KG1 (cell line): ENCODE measurements around the gene SFI1.
"Not testable (repeated sequence)": the region's sequence is repeated elsewhere in the genome, so short reads cannot be mapped to it uniquely, and the experiment has no call there.

Experiments used
- DNase-seq: peaks from one replicate; lab custom pipeline; 2025; lab: John Stamatoyannopoulos, UW

The SFI1 gene

DNA sequence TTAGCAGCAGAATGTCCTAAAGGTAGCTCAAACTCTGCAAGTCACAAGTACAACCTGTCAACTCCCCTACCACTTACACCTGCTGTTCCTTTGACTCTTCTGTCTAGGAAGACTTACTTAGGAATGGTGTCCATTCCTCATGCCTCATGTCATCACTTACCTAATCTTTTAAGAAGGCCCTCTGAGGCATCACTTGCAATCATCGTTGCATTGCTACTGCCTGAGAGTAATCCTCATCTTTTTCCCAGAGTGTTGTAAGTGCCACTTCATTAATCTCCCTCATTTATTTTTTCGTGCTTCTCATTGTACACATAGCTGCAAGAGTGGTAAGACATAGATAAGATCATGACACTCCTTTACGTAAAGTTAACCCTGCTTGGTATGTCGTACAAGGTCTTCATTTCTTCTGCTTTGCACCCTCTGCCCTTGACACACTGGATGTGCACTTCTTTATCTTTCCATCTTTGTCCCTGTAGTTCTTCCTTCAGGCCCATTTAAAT lies 54.6 kb downstream of the SFI1 start:
- DNase-seq, result no peak

DNA sequence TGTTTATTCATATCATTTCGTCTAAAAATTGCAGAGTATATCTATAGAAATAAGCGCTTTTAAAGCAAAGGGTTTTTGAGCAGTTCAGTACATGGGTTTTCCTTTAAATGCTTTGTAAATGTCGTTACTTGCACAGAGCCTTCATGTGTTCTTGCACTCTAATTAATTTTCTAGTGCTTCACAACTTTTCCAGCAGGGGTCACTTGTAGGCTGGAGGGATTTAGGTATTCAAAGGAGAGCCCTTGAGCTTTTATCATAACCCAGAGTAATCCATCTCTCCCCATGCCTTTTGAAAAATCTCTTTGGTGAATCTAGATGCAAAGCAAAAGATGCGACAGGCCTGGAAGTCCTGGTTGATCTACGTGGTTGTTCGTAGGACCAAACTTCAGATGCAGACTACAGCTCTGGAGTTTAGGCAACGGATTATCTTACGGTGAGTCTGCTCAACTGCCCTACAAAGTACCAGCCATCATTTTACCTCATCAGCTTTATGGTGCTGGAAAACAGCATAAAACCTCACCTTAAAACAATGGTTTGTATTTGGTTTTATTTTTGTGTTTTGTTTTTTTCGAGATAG lies 60.4 kb downstream of the SFI1 start:
- no peak for DNase-seq

DNA sequence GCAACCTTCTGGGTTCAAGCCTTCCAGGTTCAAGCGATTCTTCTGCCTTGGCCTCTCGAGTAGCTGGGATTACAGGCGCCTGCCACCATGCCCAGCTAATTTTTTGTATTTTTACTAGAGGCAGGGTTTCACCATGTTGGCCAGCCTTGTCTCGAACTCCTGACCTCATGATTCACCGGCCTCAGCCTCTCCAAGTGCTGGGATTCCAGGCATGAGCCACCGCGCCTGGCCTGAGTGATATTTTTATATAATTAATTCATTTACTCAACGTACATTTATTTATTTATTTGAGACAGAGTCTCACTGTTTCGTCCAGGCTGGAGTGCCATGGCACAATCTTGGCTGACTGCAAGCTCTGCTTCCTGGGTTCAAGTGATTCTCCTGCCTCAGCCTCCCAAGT lies 62.2 kb downstream of the SFI1 start:
- DNase-seq, result not testable (repeated sequence)

DNA sequence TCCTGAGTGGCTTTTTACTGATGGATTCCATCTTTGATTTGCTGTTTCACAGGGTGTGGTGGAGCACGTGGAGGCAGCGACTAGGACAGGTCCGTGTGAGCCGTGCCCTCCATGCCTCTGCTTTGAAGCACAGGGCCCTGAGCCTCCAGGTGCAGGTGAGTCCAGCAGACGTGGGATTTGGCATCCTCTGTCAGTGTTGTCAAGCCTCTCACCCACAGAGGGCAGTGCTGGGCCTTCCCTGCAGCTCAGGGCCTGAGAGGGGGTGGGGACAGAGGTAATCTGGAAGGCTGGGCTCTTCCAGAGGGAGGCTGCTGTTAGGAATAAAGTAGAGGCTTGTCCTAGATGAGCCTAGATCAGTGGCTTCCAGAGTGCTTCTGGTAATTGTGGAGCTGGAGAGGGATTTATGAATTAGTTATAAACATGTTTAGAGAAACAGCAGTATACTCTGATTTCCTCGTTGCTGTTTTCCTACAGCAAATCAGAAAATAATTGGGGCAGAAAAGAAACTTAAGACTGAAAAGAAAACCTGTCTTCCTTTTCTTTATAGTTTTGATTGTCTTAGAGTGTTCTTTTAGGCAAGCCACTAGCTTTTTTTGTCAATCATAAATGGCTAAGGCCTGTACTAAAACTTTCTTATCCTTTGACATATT lies 65.0 kb downstream of the SFI1 start:
- DNase-seq, result no peak

DNA sequence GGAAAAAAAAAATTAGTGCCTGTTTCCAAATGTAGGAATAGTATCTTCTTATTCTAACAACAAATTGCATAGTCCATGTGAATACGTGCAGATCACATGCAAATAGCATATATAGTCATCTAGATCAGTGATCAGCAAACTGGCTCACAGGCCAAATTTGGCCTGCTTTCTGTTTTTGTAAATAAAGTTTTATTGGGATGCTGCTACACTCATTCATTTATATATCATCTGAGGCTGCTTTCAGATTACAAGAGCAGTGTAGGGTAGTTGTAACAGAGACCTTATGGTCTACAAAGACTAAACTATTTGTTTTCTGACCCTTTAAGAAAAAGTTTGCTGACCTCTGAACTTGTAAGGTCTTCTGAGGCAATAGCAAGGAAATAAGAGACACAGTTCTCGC lies 65.6 kb downstream of the SFI1 start:
- DNase-seq, result no peak

DNA sequence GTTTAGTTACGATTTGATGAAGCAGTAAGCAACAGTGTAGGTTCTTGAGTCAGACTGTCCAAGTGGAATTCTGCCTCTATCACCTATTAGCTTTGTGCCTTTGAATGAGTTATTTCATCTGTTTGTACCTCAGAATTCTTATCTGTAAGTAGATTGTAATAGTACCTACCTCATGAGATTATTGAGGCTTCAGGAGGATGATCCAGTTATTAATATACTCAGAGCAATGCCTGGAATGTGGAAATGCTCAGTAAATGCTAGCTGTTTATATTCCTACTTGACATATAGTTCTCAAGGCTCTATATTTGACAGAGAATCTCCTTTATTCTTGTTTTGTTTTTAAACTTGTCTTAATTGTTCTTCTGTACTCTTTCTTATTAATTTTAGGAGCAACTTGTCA lies 70.1 kb downstream of the SFI1 start:
- DNase-seq, result no peak

DNA sequence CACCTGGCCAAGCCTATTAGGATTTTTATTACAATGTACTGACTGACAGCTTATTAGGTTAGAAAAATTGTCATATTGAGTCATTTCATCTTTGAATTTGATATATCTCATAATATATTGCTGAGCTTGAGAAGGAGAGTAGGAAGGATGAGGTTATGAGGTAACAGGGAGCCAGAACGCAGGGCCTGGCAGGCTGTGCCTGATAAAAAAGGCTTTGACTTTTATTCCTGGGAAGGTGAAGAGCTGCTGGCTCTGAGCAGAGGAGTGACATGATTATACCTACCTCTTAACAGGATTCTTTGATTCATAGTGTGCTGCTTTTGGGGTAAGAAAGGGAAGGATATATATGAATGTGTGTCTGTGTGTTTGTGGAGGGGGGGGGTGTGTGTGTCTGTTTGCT lies 70.9 kb downstream of the SFI1 start:
- no peak for DNase-seq

DNA sequence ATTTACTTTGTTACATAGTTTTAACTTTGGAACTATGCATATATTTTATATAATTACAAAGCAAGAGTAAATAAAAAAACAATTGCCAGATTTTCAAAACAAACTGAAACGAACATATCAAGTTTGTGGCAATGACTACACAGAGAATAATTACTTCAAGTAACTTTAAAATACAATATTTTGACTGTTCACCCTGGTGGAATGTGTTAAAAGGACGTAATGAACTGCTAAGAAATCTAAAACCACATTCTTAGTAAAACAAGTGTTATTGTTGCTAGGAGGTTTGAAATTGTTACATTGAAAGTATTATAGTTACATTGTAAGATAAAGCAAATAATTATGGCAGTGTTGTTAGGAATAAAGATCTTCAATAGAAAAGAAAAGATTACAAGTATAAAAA lies 71.4 kb downstream of the SFI1 start:
- DNase-seq, result no peak

DNA sequence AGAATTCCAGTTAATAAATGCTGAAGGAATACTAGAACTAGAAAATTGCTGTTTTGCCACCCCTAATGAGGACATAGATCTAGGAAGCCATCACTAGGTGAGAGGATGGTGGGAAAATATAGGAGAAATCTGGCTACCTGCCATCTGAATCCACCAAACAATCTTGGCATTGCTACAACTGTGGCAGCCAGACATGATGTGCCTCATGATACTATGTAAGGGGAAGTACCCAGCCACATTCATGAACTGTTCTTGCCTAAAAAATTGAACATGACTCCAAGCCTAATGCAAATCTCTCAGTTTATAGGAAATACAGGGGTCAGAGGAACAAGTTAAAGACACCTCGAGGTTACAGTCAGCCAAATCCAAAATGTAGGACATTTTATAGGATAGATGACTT lies 72.8 kb downstream of the SFI1 start:
- no peak for DNase-seq

DNA sequence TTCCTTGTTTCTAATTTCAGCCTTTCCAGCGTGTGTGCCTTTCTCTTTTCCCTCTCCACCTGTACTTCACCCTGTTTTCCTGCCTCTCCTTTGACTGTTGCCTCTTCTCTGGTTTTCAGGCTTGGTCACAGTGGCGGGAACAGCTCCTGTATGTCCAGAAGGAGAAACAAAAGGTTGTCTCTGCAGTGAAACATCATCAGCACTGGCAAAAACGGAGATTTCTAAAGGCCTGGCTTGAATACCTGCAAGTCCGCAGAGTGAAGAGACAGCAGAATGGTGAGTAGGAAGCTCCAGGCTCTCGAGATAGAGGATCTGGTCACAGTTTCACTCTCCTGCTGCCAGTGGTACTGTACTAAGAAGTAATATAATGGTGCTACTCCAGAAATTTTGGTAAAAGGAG lies 76.6 kb downstream of the SFI1 start:
- DNase-seq, result no peak

DNA sequence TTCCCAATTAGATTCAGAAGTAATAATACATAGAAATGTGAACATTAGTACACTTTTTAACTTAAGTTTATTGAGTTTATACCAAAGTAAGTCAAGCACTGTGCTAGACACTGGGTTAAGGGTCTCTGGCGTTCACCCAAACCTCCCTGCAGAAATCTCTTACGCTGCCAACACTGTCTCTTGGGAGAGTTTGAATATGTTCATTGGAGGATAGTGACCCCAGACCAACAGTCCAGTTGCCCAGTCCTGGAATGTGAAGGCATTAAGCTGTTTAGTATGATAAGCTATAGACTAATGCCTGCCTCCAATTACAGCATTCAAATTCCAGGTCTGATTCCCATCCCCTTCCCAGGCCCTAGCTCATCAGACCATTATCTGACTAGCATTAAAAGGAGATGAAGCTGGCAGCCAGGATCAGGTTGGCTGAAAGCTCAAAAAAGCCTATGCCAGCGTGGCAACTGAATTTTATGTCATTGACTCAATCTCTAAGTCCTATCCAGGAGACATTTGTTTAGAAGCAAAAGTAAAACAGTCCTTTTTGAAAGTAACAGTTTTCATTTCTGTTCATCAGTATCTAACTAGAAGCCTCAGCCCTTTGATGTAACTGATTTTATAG lies 77.8 kb downstream of the SFI1 start:
- DNase-seq, result no peak

DNA sequence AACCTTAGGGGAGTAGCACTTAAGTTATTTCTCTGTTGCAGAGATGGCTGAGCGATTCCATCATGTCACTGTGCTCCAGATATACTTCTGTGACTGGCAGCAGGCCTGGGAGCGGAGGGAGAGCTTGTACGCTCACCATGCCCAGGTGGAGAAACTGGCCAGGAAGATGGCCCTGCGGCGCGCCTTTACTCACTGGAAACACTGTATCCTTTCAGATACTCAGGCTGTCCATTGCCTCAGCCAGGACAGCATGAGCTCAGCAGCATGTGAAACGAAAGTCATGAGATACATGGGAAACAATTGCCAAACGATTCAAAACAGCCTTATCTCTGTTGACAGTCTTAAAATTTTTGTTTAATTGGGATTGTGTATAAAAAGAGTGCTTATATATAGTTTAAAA lies 78.9 kb downstream of the SFI1 start:
- no peak for DNase-seq

DNA sequence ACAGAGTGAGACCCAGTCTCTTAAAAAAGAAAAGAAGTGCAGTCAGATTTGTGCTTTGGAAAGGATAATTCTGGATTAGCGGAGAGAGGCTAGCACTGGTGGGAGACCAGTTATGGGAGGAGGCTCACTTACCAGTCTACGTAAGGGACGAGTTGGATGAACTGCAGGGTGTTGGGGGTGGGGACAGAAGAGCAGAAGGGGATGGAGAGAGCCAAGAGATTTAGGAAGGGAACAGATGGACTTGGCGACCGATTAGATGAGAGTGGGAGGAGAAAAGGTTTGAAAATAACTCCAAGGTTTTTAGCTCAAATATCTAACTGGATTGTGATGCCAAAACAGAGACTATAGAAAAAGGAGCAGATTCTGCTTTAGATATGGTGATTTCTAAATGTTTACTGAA lies 81.4 kb downstream of the SFI1 start:
- DNase-seq, result no peak

DNA sequence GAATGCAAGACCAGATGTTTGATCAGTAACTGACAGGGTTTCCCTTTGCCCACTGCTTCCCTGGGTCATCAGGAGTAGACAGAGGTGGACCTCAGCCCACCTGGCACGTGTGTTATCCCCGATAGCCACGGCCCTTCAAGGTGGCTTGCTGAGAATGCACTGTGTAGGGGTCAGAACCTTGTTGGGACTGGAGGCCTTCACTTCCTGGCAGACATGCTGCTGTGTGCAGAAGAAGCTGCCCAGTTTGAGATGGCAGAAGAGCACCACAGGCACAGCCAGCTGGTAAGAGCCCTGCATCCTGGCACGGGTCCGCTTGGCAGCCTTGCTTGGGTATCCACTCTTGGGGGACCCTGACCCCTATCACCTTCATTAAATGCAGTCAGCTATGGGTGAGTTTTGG lies 81.8 kb downstream of the SFI1 start:
- no peak for DNase-seq

DNA sequence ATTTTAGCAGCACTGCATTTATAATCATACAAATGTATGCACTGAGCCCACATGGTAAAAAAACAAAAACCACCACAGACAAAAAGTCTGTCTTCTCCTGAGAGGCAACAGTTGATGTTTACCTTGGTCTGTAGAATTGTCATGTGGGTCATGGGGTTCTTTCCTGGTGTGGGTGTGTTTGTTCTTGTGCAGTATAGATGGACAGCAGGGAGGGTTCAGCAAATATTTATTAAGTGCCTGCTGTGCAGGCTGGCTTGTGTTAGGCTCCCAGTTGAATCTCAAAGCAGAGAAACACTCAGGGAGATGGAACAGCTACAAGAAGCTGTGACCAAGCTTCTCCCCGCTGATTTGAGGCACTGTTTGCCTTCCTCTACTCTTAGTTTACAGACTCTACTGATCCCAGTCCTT lies 83.5 kb downstream of the SFI1 start:
- no peak for DNase-seq

DNA sequence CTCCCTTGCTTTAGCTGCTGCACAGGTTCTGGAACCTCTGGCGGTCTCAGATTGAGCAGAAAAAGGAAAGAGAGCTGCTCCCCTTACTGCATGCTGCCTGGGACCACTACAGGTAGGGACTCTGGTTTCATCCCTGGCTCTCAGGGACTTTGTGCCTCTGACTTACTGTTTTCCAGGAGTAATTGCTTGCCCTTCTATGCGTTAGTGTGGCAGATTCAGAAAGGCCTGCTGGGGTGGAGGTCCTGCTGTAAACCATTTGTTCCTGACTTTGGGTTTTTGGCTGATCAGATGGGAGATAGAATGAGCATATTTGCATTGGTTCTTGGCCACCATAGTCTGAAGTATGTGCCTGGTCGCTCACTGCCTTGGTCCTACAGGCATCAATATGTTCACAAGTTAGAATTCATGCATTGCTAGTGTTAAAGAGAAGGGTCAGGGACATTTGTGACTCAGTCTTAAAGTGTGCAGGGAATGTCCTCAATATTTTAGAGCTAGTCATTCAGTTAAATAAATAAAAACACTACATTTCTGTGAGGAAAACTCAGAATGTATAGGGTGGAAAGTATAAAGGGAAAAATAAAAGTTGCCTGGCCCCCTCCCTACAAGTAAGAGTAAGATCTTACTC lies 87.6 kb downstream of the SFI1 start:
- DNase-seq, result no peak

DNA sequence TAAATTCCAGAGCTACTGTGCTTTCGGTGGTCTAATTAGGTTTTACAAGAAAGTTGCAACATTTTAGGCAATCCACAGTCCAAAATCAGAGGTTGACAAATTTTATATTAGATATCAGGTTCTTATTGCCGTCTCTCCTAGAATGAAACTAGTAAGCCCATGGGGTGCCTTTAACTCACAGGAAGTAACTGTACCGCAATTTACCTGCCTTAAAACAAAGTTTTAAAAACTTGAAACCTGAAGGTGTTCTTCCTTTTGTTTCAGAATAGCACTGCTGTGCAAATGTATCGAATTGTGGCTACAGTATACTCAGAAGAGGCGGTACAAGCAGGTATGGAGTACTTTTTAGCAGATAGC lies 88.4 kb downstream of the SFI1 start:
- no peak for DNase-seq

DNA sequence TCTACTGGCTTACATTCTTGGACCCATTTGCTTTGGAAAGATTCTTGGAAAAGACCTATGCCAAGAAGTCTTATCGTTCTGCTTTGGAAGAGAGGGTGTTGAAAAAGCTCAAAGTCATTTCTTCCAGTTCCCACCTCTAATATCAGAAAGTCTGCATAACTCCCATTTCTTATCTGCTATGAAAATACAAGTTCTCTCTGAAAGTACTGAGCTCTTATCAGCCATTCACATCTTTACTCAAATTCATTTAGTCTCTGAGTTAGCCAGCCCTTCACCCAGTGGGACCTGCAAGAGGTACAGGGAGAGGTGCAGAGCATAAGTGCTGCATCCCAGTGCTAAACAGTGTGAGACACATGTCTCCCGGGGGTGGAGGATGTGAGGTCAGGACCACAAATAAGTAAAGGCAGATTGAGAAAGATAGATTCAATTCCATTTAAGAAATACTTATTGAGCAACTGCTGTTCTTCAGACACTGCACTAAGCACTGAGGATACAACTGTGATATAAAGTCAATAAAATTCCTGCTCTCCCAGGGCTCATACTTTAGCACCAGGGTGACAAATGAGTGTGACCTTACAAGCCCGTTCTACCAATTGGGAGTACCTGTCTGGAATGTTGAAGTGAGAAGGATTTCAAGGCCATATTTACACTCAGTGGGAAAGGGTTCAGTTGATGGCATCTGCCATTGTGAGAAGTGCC lies 89.0 kb downstream of the SFI1 start:
- no peak for DNase-seq

DNA sequence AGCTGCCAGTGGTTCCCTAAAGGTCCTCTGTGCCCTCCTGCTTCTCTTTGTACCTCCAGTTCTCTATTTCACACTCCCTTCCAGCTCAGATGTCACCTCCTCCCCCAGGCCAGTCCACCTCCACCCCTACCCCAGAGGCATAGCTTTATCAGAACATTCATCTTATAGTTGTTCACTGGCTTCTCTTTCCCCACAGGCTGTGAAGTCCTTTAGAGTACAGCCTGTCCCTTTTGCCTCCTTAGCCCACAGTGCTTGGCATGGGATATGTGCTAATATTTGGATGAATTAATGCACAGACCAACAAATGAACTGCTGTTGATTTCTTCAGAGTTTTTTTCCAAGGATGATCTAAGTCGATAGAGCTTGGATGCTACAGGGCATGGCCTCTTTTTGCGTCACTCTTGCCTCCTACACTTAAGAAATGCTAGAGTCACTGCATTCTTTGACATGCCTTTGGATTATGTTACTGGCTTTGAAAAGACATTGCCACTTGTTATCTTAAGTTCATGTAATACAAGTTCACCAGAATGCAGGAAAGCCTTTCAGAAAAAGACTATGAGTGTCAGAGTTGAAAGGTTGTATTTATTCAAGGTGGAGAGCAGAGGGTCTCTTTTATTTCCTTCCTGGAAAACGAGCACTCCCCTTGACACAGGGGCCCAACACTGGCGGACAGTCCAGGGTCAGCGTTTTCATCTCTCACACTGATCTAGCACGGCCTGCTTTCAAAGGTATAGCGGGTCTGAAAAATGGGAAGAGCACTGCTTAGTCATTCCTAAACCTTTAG lies 90.0 kb downstream of the SFI1 start:
- DNase-seq, result no peak

DNA sequence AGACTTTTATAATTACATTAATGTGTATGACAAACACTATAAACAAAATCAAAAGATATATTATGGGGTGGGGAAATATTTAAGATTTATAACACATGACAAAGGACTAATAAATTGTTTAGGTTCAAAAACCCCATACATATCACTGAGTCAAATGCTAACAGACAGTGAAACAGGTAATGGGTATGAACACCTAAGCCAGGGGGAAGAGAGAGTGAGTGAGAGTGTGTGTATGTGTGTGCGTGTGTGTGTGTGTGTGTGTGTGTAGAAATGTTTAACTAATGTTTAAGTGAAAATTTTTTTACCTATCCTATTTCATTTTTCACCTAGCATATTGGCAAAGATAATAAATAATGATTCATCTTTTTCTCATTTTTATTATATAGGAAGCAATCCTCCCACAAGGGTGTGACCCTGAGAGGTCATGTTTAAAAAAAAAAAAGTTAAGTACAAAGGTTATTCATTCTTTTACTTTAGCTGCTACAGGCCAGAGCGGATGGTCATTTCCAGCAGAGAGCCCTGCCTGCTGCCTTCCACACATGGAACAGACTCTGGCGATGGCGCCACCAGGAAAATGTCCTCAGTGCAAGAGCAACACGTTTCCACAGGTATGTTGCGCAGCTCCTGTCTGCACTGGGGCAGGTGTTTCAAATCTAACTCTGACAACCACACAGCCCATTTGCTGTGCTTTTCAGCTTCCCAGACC lies 92.8 kb downstream of the SFI1 start:
- no peak for DNase-seq

DNA sequence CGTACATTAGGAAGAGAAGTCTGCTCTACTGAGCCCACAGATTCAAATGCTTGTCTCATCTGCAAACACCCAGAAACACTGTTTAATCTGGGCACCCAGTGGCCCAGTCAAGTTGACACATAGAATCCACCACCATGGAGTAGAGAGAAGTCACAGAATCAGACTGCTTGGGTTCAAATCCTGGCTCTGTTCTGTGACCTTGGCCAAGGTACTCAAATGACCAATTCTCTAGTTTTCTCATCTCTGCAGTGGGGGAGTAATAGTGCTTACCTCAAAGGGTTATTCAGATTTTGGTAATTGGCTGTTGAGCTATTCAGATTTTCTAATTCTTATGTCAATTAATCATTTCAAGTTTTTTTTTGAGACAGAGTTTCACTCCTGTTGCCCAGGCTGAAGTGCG lies 93.8 kb downstream of the SFI1 start:
- not testable (repeated sequence) for DNase-seq
